GM12878 (cell line): ENCODE results near the gene CABLES1. TPM values are rescaled to one million over a fixed set of nuclear protein-coding genes. Genes with fewer than 3 reads are reported as not detected.

Experiments
- ATAC-seq: fragments of 200-7000 bp; cut with Tn5 transposase; 3 replicates; pipeline ENCODE4 v1.9.1; 2020; ENCODE audit warnings: mild to moderate bottlenecking, moderate library complexity
- BruUV-seq: library from RNA; stranded (reverse); fragments of 400-500 nt; replicated peaks from 2 replicates; lab custom pipeline; 2021; lab: Mats Ljungman, UMichigan
- CTCF ChIA-PET: fragments of 300-600 bp; sonication (Branson Sonifier 250); formaldehyde crosslinking; extraction: SDS; loops from one replicate; lab custom pipeline; 2021; ENCODE audit warnings: inconsistent platforms; lab: Yijun Ruan, JAX
- POLR2A ChIA-PET: fragments of 350-600 bp; formaldehyde crosslinking; extraction: SDS; loops from one replicate; lab custom pipeline; 2021; ENCODE audit warnings: inconsistent platforms; lab: Charles Lee
- RAD21 ChIA-PET: fragments of 300-600 bp; sonication (Branson Sonifier 250); formaldehyde crosslinking; loops from one replicate; lab custom pipeline; 2023; ENCODE audit warnings: antibody characterized with exemption; ENCODE audit not compliant: unreplicated experiment; lab: Charles Lee
- SMC1A ChIA-PET: fragments of 300-600 bp; sonication (Branson Sonifier 250); formaldehyde crosslinking; loops from one replicate; lab custom pipeline; 2023; ENCODE audit not compliant: unreplicated experiment, uncharacterized antibody; lab: Charles Lee
- DNase-seq: peaks from one replicate; pipeline ENCODE4 v3.0.0-alpha.2; 2011; ENCODE audit warnings: low read depth, low spot score
- FAIRE-seq: peaks from 3 replicates; lab custom pipeline; 2011; peaks lifted over from hg19 to GRCh38; lab: Jason Lieb, UNC
- H2AFZ ChIP-seq: 2 replicates; pipeline ENCODE4 v1.6.0; 2011; ENCODE audit warnings: low read depth, low read length, control low read depth; ENCODE audit not compliant: control insufficient read depth
- H3K27ac ChIP-seq: 2 replicates; pipeline ENCODE4 v1.5.1; 2011; ENCODE audit warnings: control low read depth; ENCODE audit not compliant: control insufficient read depth, insufficient read depth
- H3K27me3 ChIP-seq, 2 experiments: replicated peaks in 1 of 2; 2 replicates each; pipeline versions ENCODE4 v1.6.0 to v1.6.1; 2011; ENCODE audit warnings: low read length in 1 of 2; ENCODE audit not compliant: control insufficient read depth in 2 of 2, insufficient read depth in 2 of 2
- H3K36me3 ChIP-seq, 2 experiments: 2 replicates each; pipeline ENCODE4 v1.5.1; 2011; ENCODE audit warnings: low read length in 1 of 2; ENCODE audit not compliant: control insufficient read depth in 2 of 2, insufficient read depth in 2 of 2
- H3K4me1 ChIP-seq: 2 replicates; pipeline ENCODE4 v1.6.1; 2011; ENCODE audit warnings: mild to moderate bottlenecking, low read length, moderate library complexity, mixed read lengths; ENCODE audit not compliant: control insufficient read depth, insufficient read depth
- H3K4me2 ChIP-seq: 2 replicates; pipeline ENCODE4 v1.6.0; 2011; ENCODE audit warnings: control low read depth; ENCODE audit not compliant: control insufficient read depth, insufficient read depth
- H3K4me3 ChIP-seq: fragments of 200-600 bp; sonication (generic); 2 replicates; pipeline ENCODE4 v1.5.1; 2016
- H3K79me2 ChIP-seq: 2 replicates; pipeline ENCODE4 v1.6.0; 2011; ENCODE audit warnings: low read length; ENCODE audit not compliant: control insufficient read depth, insufficient read depth
- H3K9ac ChIP-seq: 2 replicates; pipeline ENCODE4 v1.8.0; 2011; ENCODE audit warnings: low read length, control low read depth, mixed read lengths; ENCODE audit not compliant: control insufficient read depth, insufficient read depth
- H3K9me3 ChIP-seq: replicated peaks from 3 replicates; pipeline ENCODE4 v1.5.1; 2011; ENCODE audit warnings: mild to moderate bottlenecking, low read length; ENCODE audit not compliant: control insufficient read depth, insufficient read depth
- H4K20me1 ChIP-seq: 2 replicates; pipeline ENCODE4 v1.6.0; 2011; ENCODE audit not compliant: control insufficient read depth, insufficient read depth
- BCLAF1 ChIP-seq: fragments of 450-650 bp; IDR thresholded peaks from 2 replicates; pipeline ENCODE4 v1.6.1; 2017; ENCODE audit warnings: antibody characterized with exemption, mild to moderate bottlenecking, moderate library complexity
- CHD1 ChIP-seq: IDR thresholded peaks from 2 replicates; pipeline ENCODE4 v1.6.1; 2012; ENCODE audit warnings: low read depth, low read length, improper control_type of control experiment
- CREB1 ChIP-seq: IDR thresholded peaks from 2 replicates; pipeline ENCODE4 v1.6.1; 2012; ENCODE audit warnings: low read depth, mild to moderate bottlenecking, inconsistent platforms
- FOXM1 ChIP-seq: IDR thresholded peaks from 2 replicates; pipeline ENCODE4 v1.6.1; 2012; ENCODE audit warnings: low read depth, mild to moderate bottlenecking, inconsistent platforms, low read length, moderate library complexity
- GATAD2B ChIP-seq: fragments of 450-650 bp; conservative IDR thresholded peaks from 2 replicates; pipeline ENCODE4 v1.6.1; 2017; ENCODE audit warnings: low read depth, mild to moderate bottlenecking, moderate library complexity
- STAT1 ChIP-seq: fragments of 450-650 bp; conservative IDR thresholded peaks from 2 replicates; pipeline ENCODE4 v1.6.1; 2014; ENCODE audit warnings: antibody characterized with exemption, mild to moderate bottlenecking
- TCF3 ChIP-seq: IDR thresholded peaks from 2 replicates; pipeline ENCODE4 v1.6.1; 2012; ENCODE audit warnings: low read depth, mild to moderate bottlenecking, low read length, borderline replicate concordance; ENCODE audit not compliant: insufficient read depth
- WGBS: methylation state at CpG from one replicate; pipeline ENCODE4 v1.1.6; 2016; ENCODE audit warnings: low lambda C conversion rate; ENCODE audit not compliant: insufficient replicate concordance, insufficient coverage; ENCODE audit errors: missing lambda C conversion rate; 5-methylcytosine and 5-hydroxymethylcytosine counted together
- in situ Hi-C: fragments of 300-500 bp; cut with MboI; formaldehyde crosslinking; loops from 9 replicates; pipeline ENCODE4 v1.14.3; 2018; ENCODE audit warnings: mixed read lengths
- intact Hi-C: fragments of 100-400 bp; cut with micrococcal nuclease; formaldehyde crosslinking; loops from one replicate; pipeline ENCODE4 v1.14.2; 2022; ENCODE audit not compliant: unreplicated experiment
- polyA plus RNA-seq, 11 experiments: library from polyadenylated mRNA; depleted of rRNA in 4 of 11; unstranded in 6 of 11; stranded (reverse) in 5 of 11; fragments of >200 nt; fragmentation: Nextera tagmentation in 4 of 11; fragmentation: Illumina TruSeq in 1 of 11; extraction: Ambion mirVana in 4 of 11; extraction: Trizol in 1 of 11; gene quantifications; 1 replicate in 1 of 11; 2 replicates in 10 of 11; pipeline versions ENCODE4 v1.2.1 to v1.2.3, GENCODE V29; 2011 to 2016; ENCODE audit warnings: inconsistent platforms in 2 of 11, missing spikeins in 2 of 11, low read depth in 1 of 11
- total RNA-seq, 4 experiments: library from RNA; depleted of rRNA in 3 of 4; stranded (reverse); fragments of >200 nt in 3 of 4; fragmentation: Illumina TruSeq in 1 of 4; extraction: Trizol in 1 of 4; gene quantifications; 2 replicates each; pipeline versions ENCODE4 v1.2.1 to v1.2.3, GENCODE V29; 2013 to 2021

The CABLES1 gene
- total and polyA plus RNA-seq, 10 of the 15 experiments (the other 5 are each of a cell fraction or from before 2014, with no cell fraction given) = 2.9 to 27.2 (median 8.2) TPM

- H4K20me1 ChIP-seq = no peaks in the 10 kb centered on the region
- H2AFZ ChIP-seq = no peak overlapping the region
- in situ Hi-C loops (no loop called here), intact Hi-C loops (no loop called here)
- SMC1A ChIA-PET = no interaction called here
- H3K36me3 ChIP-seq = peaks cover 0 to 11% of the 10 kb centered on the region in 2 experiments; a peak in 2 of 4 replicates
- DNase-seq = no peak
- no peak overlapping the region for H3K4me2 ChIP-seq
- H3K9ac ChIP-seq = no peak overlapping the region
- no TSS peak for BruUV-seq
- no peaks in the 10 kb centered on the region for H3K4me1 ChIP-seq
- POLR2A ChIA-PET = no interaction called here
- H3K79me2 ChIP-seq = peaks cover 1% of the 10 kb centered on the region
- H3K4me3 ChIP-seq = no peak overlapping the region
- H3K9me3 ChIP-seq = no peaks in the 10 kb centered on the region
- RAD21 ChIA-PET = interaction anchor here (0.5 kb wide), 1 partner anchor 61 kb away, joined by 4 read pairs; no protein-coding TSS in a partner anchor
- TF ChIP-seq CHD1 (no peak), STAT1 (no peak), GATAD2B (no peak), TCF3 (no peak), CREB1 (no peak), BCLAF1 (no peak), FOXM1 (no peak)
- CTCF ChIA-PET = no interaction called here
- no peak for FAIRE-seq
- no peaks in the 10 kb centered on the region for H3K27me3 ChIP-seq
- ATAC-seq = no peak
- H3K27ac ChIP-seq = no peak overlapping the region
- WGBS = 86% methylated on average over 7 of the region's 7 CpGs
Observed at GRCh38 chr18:23178201-23178600, 42.9 kb downstream of the CABLES1 start.
